ENCODE results near the gene FKBP10. TPM values are rescaled to one million over a fixed set of nuclear protein-coding genes. Genes with fewer than 3 reads are reported as not detected.
"Not testable (repeated sequence)": the region's sequence is repeated elsewhere in the genome, so short reads cannot be mapped to it uniquely, and the experiment has no call there.

The FKBP10 gene
- total RNA-seq, 1 donor from 2014 or later = 401 TPM

DNA sequence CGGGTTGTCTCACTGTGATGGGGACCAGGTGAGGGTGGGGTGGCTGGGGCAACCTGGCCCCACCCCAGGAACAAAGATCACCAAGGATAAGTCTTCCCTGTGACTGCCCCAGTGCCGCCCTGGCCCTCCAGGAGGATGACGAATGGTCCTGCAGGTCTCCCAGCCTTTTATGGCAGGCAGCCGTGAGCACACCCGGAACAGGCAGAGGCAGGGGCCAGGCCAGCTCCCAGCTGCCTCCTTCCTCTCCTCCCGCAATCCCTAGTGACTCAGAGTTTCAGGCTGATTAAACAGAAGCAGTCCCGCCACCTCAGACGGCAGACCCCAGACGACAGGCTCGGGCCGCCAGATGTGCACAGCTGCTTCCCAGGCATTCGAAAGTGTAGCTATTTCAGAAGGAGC, 39.6 kb upstream of the FKBP10 start:
- DNase-seq (ENCODE audit: low spot score in 2 of 2, unreplicated experiment in 2 of 2) = peak in 1 of 2 experiments; percentile 63
- no peaks in the 10 kb centered on the region for H3K27me3 Mint-ChIP-seq (ENCODE audit: low read depth)
- H3K4me3 Mint-ChIP-seq = peak overlapping the region; percentile 22

DNA sequence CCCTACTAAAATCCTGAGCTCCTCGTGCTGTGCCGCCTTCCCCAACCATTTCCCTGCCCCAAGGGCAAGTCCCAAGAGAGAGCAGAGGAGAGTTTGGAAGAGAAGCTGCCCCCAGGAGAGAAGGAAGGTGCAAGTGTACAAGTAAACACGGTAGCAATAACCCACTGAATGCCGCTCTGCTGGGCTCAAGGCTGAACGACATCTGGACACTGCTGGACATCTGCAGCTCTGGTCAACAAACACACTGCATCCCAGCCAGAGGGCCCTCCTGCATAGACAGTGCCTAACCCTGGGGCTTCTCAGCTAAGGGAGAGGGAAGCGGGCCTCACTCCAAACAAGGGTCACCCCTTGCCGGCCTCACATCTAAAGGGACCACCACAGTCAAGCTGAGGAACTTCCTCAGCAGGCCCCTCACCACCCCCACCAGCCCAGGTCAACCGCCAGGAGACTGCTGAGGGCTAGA, 39.0 kb upstream of the FKBP10 start:
- peak overlapping the region; percentile 95 for H3K27ac Mint-ChIP-seq
- no peak for DNase-seq (ENCODE audit: low spot score in 2 of 2, unreplicated experiment in 2 of 2)
- no peaks in the 10 kb centered on the region for H3K9me3 Mint-ChIP-seq
- H3K27me3 Mint-ChIP-seq (ENCODE audit: low read depth) = no peaks in the 10 kb centered on the region
- H3K4me3 Mint-ChIP-seq = no peak overlapping the region
- no peak for TF ChIP-seq CTCF (IDR thresholded peaks at IDR 0.05; ENCODE audit: unreplicated experiment)
- H3K4me1 Mint-ChIP-seq = peaks cover 50% of the 10 kb centered on the region
- peaks cover 16% of the 10 kb centered on the region for H3K36me3 Mint-ChIP-seq

More for the DNA sequence above, 39.6 kb upstream of the FKBP10 start:
- Mint-ChIP-seq H3K4me1 (peaks cover 49% of the 10 kb centered on the region), H3K9me3 (no peaks in the 10 kb centered on the region), H3K27ac (peak overlapping the region; percentile 95), H3K36me3 (peaks cover 19% of the 10 kb centered on the region)
- no peak for TF ChIP-seq CTCF (IDR thresholded peaks at IDR 0.05; ENCODE audit: unreplicated experiment)

DNA sequence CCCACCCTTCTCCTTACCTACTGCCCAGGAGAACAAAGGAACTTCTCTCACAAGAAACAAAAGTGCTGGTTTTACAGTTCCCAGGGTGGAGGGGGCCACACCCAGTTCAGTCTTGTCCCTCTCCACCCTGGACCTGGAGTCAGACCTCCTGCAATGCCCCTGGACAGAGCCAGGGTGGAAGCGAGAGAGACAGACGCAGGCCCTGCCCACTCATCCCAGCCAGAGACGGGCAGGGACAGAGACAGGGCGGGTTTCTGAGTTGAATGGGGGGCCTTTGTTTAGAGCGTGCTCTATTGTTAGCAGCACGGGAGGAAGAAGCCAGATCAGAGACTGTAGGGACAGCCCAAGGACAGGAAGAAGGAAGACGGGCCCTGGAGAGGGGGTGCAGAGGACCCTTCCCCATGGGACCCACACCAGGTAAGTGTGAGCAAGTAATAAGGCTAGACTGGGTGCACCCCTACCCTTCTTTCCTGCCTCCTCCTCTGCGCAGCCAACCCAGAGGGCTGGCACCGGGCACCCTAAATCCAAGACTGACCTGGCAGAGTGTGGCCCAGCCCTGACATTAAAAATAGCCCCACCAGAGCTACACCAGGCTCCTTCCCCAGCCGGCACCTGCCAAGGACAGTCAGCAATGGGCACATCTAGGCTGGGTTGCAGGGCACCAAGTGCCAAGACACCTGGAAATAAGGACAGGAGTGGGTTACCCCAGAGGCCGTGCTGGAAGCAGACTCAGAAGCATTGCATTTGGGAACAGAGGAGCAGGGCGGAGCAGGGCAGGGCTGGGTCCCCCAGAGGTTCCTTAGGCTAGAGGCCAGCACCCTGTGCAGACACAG, 37.2 kb upstream of the FKBP10 start:
- no peak for TF ChIP-seq CTCF (IDR thresholded peaks at IDR 0.05; ENCODE audit: unreplicated experiment)
- Mint-ChIP-seq H3K36me3 (peaks cover 10% of the 10 kb centered on the region), H3K9me3 (no peaks in the 10 kb centered on the region), H3K27ac (peak overlapping the region; percentile 67), H3K4me1 (peaks cover 52% of the 10 kb centered on the region), H3K27me3 (ENCODE audit: low read depth) (no peaks in the 10 kb centered on the region), H3K4me3 (no peak overlapping the region)
- no peak for DNase-seq (ENCODE audit: low spot score in 2 of 2, unreplicated experiment in 2 of 2)

DNA sequence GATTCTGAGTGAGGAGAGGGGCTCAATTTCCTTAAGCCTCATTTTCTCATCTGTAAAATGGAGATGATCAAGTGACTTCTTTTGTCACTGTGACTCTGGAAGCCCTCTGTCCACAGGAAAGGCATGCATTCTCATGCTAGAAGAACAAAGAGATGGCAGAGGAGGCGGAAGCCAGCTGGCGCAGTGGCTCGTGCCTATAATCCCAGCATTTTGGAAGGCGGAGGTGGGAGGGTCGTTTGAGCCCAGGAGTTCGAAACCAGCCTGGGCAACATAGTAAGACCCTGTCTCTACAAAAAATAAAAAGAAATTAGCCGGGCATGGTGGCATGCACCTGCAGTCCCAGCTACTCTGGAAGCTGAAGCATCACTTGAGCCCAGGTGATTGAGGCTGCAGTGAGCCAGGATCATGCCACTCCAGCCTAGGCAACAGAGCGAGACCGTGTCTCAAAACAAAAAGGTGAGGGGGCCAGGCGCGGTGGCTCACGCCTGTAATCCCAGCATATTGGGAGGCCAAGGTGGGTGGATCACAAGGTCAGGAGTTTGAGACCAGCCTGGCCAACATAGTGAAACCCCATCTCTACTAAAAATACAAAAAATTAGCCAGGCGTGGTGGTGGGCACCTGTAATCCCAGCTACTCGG, 36.4 kb upstream of the FKBP10 start:
- H3K27me3 Mint-ChIP-seq (ENCODE audit: low read depth); DNase-seq (ENCODE audit: low spot score in 2 of 2, unreplicated experiment in 2 of 2); H3K36me3 Mint-ChIP-seq; H3K9me3 Mint-ChIP-seq; H3K4me3 Mint-ChIP-seq: not testable (repeated sequence)
- Mint-ChIP-seq H3K27ac (peak overlapping the region; percentile 67), H3K4me1 (peaks cover 55% of the 10 kb centered on the region)

DNA sequence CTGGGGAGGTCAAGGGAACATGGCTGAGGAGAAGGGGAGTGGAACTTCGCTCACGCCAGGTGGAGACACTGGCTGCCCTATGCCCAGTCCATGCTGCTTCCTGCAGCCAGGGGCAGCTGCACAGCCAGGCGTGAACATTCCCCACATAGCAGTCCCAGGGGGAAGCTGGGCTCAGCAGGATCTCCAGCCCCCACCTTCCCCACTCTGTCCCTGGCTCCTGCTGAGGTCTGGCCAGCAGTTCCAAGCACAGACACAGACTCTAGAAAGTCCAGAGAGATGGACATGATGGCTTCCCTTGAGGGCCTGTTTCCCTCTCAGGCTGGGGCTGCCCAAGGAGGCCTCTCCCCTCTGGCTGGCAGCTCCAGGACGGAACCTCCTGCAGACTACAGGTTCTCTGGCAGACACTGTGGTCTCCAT, 35.6 kb upstream of the FKBP10 start:
- Mint-ChIP-seq H3K9me3 (no peaks in the 10 kb centered on the region), H3K4me3 (no peak overlapping the region), H3K27me3 (ENCODE audit: low read depth) (no peaks in the 10 kb centered on the region), H3K27ac (peak overlapping the region; percentile 86), H3K36me3 (peaks cover 10% of the 10 kb centered on the region), H3K4me1 (peaks cover 60% of the 10 kb centered on the region)
- DNase-seq (ENCODE audit: low spot score in 2 of 2, unreplicated experiment in 2 of 2) = no peak
- TF ChIP-seq CTCF (IDR thresholded peaks at IDR 0.05; ENCODE audit: unreplicated experiment) = no peak

GRCh38 chr17:41777574-41778188, 35.1 kb upstream of the FKBP10 start:
- no peak for TF ChIP-seq CTCF (IDR thresholded peaks at IDR 0.05; ENCODE audit: unreplicated experiment)
- Mint-ChIP-seq H3K9me3 (no peaks in the 10 kb centered on the region), H3K27me3 (ENCODE audit: low read depth) (no peaks in the 10 kb centered on the region), H3K36me3 (peaks cover 10% of the 10 kb centered on the region), H3K4me3 (no peak overlapping the region), H3K27ac (peak overlapping the region; percentile 86), H3K4me1 (peaks cover 60% of the 10 kb centered on the region)
- DNase-seq (ENCODE audit: low spot score in 2 of 2, unreplicated experiment in 2 of 2) = no peak
